Epithelial cell of esophagus (primary cell): Measurements from ENCODE around the gene MIB2.

Experiments
- DNase-seq: peaks from one replicate; pipeline ENCODE4 v3.0.0; 2010; ENCODE audit warnings: low read depth
- H3K4me3 ChIP-seq: 2 replicates; pipeline ENCODE4 v1.5.1; 2011; ENCODE audit warnings: mild to moderate bottlenecking, low read length, control low read depth
- CTCF ChIP-seq: IDR thresholded peaks from 2 replicates; pipeline ENCODE4 v1.5.1; 2011; ENCODE audit warnings: low read depth, mild to moderate bottlenecking, low read length, control low read depth, inconsistent platforms; ENCODE audit not compliant: insufficient read depth; ENCODE audit errors: missing control alignments

The MIB2 gene

GRCh38 chr1:1602968-1603506, 12.3 kb upstream of the MIB2 start:
- no peak for TF ChIP-seq CTCF
- no peak for DNase-seq
- no peak overlapping the region for H3K4me3 ChIP-seq

- TF ChIP-seq CTCF, result no peak
- no peak overlapping the region for H3K4me3 ChIP-seq
- DNase-seq, result no peak
Measured at GRCh38 chr1:1603671-1604373, 11.5 kb upstream of the MIB2 start.

- TF ChIP-seq CTCF, result no peak
- DNase-seq, result no peak
- no peak overlapping the region for H3K4me3 ChIP-seq
Measured at GRCh38 chr1:1604374-1605033, 10.8 kb upstream of the MIB2 start.

- TF ChIP-seq CTCF, result no peak
- no peak overlapping the region for H3K4me3 ChIP-seq
- DNase-seq, result no peak
Measured at GRCh38 chr1:1605034-1605591, 10.2 kb upstream of the MIB2 start.

GRCh38 chr1:1605724-1606123, 9.6 kb upstream of the MIB2 start:
- no peak for DNase-seq
- no peak overlapping the region for H3K4me3 ChIP-seq
- TF ChIP-seq CTCF, result no peak

- no peak for TF ChIP-seq CTCF
- H3K4me3 ChIP-seq, result no peak overlapping the region
- no peak for DNase-seq
Measured at GRCh38 chr1:1606232-1606631, 9.1 kb upstream of the MIB2 start.
